Endodermal cell (in vitro differentiated cells): Measurements from ENCODE around the gene DAB1. TPM values are rescaled to one million over a fixed set of nuclear protein-coding genes. Genes with fewer than 3 reads are reported as not detected.
A peak's percentile ranks its signal among the peaks of the same experiment; 100 is the strongest.

Experiments
- DNase-seq: peaks from one replicate; pipeline ENCODE4 v3.0.0-alpha.2; 2017
- H3K27ac ChIP-seq: 2 replicates; pipeline ENCODE4 v1.5.1; 2013; ENCODE audit warnings: mild to moderate bottlenecking, low read depth, low read length, moderate library complexity
- H3K27me3 ChIP-seq: 2 replicates; pipeline ENCODE4 v1.6.1; 2013; ENCODE audit warnings: mild to moderate bottlenecking, low read length, moderate library complexity; ENCODE audit not compliant: insufficient read depth, control insufficient read depth, poor library complexity, severe bottlenecking
- H3K36me3 ChIP-seq: 2 replicates; pipeline ENCODE4 v1.7.0; 2013; ENCODE audit warnings: mild to moderate bottlenecking, low read length, moderate library complexity; ENCODE audit not compliant: control insufficient read depth, insufficient read depth
- H3K4me1 ChIP-seq: one replicate; pipeline ENCODE4 v1.7.0; 2013; ENCODE audit warnings: low read length; ENCODE audit not compliant: control insufficient read depth, insufficient read depth
- H3K4me3 ChIP-seq: 2 replicates; pipeline ENCODE4 v1.5.1; 2013; ENCODE audit warnings: mild to moderate bottlenecking, low read length, moderate library complexity
- H3K9ac ChIP-seq: 2 replicates; pipeline ENCODE4 v1.6.1; 2013; ENCODE audit warnings: mild to moderate bottlenecking, low read length, moderate library complexity; ENCODE audit not compliant: poor library complexity, severe bottlenecking; ENCODE audit errors: extremely low read depth
- H3K9me3 ChIP-seq: 2 replicates; pipeline ENCODE4 v1.6.1; 2013; ENCODE audit warnings: mild to moderate bottlenecking, low read length, moderate library complexity; ENCODE audit not compliant: control insufficient read depth
- H3K27ac Mint-ChIP-seq: 2 replicates; pipeline ENCODE4 v1.8.0; 2020; ENCODE audit warnings: mixed read lengths
- H3K27me3 Mint-ChIP-seq: 2 replicates; pipeline ENCODE4 v1.8.0; 2021; ENCODE audit warnings: mild to moderate bottlenecking, mixed read lengths; ENCODE audit not compliant: insufficient read depth
- H3K36me3 Mint-ChIP-seq: 2 replicates; pipeline ENCODE4 v1.8.0; 2020; ENCODE audit warnings: low read depth, mixed read lengths
- H3K4me1 Mint-ChIP-seq: 2 replicates; pipeline ENCODE4 v1.8.0; 2020; ENCODE audit warnings: mixed read lengths
- H3K4me3 Mint-ChIP-seq: 2 replicates; pipeline ENCODE4 v1.8.0; 2020; ENCODE audit warnings: mild to moderate bottlenecking, moderate library complexity, mixed read lengths
- H3K9me3 Mint-ChIP-seq: 2 replicates; pipeline ENCODE4 v1.8.0; 2020; ENCODE audit warnings: mild to moderate bottlenecking, mixed read lengths
- WGBS, 2 experiments: methylation state at CpG; one replicate each; pipeline versions ENCODE4 v1.1.5 to v1.1.7; 2013; ENCODE audit warnings: missing lambda C conversion rate in 2 of 2, mixed read lengths in 1 of 2; ENCODE audit not compliant: insufficient coverage in 1 of 2, insufficient read length in 1 of 2; 5-methylcytosine and 5-hydroxymethylcytosine counted together
- total RNA-seq, 2 donors: library from RNA; stranded (reverse); fragmentation: NEBNext Ultra II Directional in 1 of 2; extraction: Animal tissue kit (Norgen Biotek cat#: 25700) in 1 of 2; gene quantifications; 2 replicates in 1 of 2; 3 replicates in 1 of 2; pipeline ENCODE4 v1.2.1, GENCODE V29; 2021
- TF ChIP-seq, protein P1 (sequence below): fragments of 200-600 bp; sonication (generic); conservative IDR thresholded peaks from 2 replicates; pipeline ENCODE4 v1.5.0; 2021; ENCODE audit warnings: antibody characterized with exemption, mild to moderate bottlenecking

DAB1 gene
- total RNA-seq, 2 donors from 2014 or later: 32.0 to 36.2 TPM

GRCh38 chr1:57360846-57361407 is 62.9 kb downstream of the DAB1 start:
- H3K4me1 ChIP-seq: no peaks in the 10 kb centered on the region
- WGBS, 2 experiments: 90 to 100% methylated on average over 3 to 4 of the region's 4 CpGs

GRCh38 chr1:57357462-57357861 is 66.4 kb downstream of the DAB1 start:
- no peaks in the 10 kb centered on the region for H3K36me3 ChIP-seq
- H3K9me3 Mint-ChIP-seq: peaks cover 12% of the 10 kb centered on the region
- H3K9ac ChIP-seq: no peak overlapping the region
- H3K4me3 Mint-ChIP-seq: peak overlapping the region; percentile 2
- H3K36me3 Mint-ChIP-seq: peaks cover 3% of the 10 kb centered on the region
- H3K27me3 ChIP-seq: no peaks in the 10 kb centered on the region
- TF ChIP-seq, protein P1, sequence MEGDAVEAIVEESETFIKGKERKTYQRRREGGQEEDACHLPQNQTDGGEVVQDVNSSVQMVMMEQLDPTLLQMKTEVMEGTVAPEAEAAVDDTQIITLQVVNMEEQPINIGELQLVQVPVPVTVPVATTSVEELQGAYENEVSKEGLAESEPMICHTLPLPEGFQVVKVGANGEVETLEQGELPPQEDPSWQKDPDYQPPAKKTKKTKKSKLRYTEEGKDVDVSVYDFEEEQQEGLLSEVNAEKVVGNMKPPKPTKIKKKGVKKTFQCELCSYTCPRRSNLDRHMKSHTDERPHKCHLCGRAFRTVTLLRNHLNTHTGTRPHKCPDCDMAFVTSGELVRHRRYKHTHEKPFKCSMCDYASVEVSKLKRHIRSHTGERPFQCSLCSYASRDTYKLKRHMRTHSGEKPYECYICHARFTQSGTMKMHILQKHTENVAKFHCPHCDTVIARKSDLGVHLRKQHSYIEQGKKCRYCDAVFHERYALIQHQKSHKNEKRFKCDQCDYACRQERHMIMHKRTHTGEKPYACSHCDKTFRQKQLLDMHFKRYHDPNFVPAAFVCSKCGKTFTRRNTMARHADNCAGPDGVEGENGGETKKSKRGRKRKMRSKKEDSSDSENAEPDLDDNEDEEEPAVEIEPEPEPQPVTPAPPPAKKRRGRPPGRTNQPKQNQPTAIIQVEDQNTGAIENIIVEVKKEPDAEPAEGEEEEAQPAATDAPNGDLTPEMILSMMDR: no peak
- H3K9me3 ChIP-seq: peaks cover 4% of the 10 kb centered on the region
- H3K4me1 ChIP-seq: no peaks in the 10 kb centered on the region
- H3K27me3 Mint-ChIP-seq: no peaks in the 10 kb centered on the region
- no peak overlapping the region for H3K4me3 ChIP-seq
- H3K4me1 Mint-ChIP-seq: peaks cover 26% of the 10 kb centered on the region
- H3K27ac ChIP-seq: no peak overlapping the region
- peak overlapping the region; percentile 56 for H3K27ac Mint-ChIP-seq
- no peak for DNase-seq
- 44 to 57% methylated on average over 1 to 3 of the region's 3 CpGs for WGBS, 2 experiments

More at GRCh38 chr1:57360846-57361407, 62.9 kb downstream of the DAB1 start:
- H3K4me3 Mint-ChIP-seq: no peak overlapping the region
- TF ChIP-seq, protein P1: no peak
- H3K27ac Mint-ChIP-seq: no peak overlapping the region
- Histone ChIP-seq H3K27me3 (no peaks in the 10 kb centered on the region), H3K9ac (no peak overlapping the region), H3K27ac (no peak overlapping the region), H3K9me3 (peaks cover 4% of the 10 kb centered on the region), H3K4me3 (no peak overlapping the region), H3K36me3 (no peaks in the 10 kb centered on the region)
- H3K4me1 Mint-ChIP-seq: peaks cover 33% of the 10 kb centered on the region
- H3K9me3 Mint-ChIP-seq: peaks cover 12% of the 10 kb centered on the region
- peaks cover 3% of the 10 kb centered on the region for H3K36me3 Mint-ChIP-seq
- H3K27me3 Mint-ChIP-seq: no peaks in the 10 kb centered on the region
- DNase-seq: no peak

GRCh38 chr1:57353654-57354053 is 70.2 kb downstream of the DAB1 start:
- TF ChIP-seq, protein P1: no peak
- no peak overlapping the region for H3K27ac ChIP-seq
- Mint-ChIP-seq H3K9me3 (peaks cover 7% of the 10 kb centered on the region), H3K27ac (no peak overlapping the region), H3K4me3 (no peak overlapping the region), H3K4me1 (peaks cover 38% of the 10 kb centered on the region), H3K36me3 (no peaks in the 10 kb centered on the region), H3K27me3 (no peaks in the 10 kb centered on the region)
- WGBS, 2 experiments: 80 to 82% methylated on average over 1 to 4 of the region's 4 CpGs
- H3K4me3 ChIP-seq: no peak overlapping the region
- no peaks in the 10 kb centered on the region for H3K27me3 ChIP-seq
- no peak overlapping the region for H3K9ac ChIP-seq
- H3K36me3 ChIP-seq: no peaks in the 10 kb centered on the region
- H3K9me3 ChIP-seq: no peaks in the 10 kb centered on the region
- no peaks in the 10 kb centered on the region for H3K4me1 ChIP-seq
- no peak for DNase-seq
